Endothelial cell of umbilical vein (primary cell): ENCODE measurements around the gene PCDH9. TPM values are rescaled to one million over a fixed set of nuclear protein-coding genes. Genes with fewer than 3 reads are reported as not detected.

ENCODE experiments used
- BruUV-seq: library from RNA; stranded (reverse); fragments of 400-500 nt; replicated peaks from 2 replicates; lab custom pipeline; 2021; lab: Mats Ljungman, UMichigan
- CTCF ChIA-PET: fragments of 300-600, 350-600 bp; sonication (Branson Sonifier 250); formaldehyde crosslinking; loops from one replicate; lab custom pipeline; 2021; ENCODE audit warnings: antibody characterized with exemption, inconsistent platforms; lab: Charles Lee
- POLR2A ChIA-PET: fragments of 300-600, 350-600 bp; sonication (Branson Sonifier 250); formaldehyde crosslinking; loops from one replicate; lab custom pipeline; 2021; ENCODE audit warnings: antibody characterized with exemption, inconsistent platforms; lab: Charles Lee
- DNase-seq: peaks from one replicate; pipeline ENCODE4 v3.0.0-alpha.2; 2011; ENCODE audit warnings: low read depth, low spot score
- FAIRE-seq: peaks from 2 replicates; lab custom pipeline; 2011; peaks lifted over from hg19 to GRCh38; lab: Jason Lieb, UNC
- H2AFZ ChIP-seq: 2 replicates; pipeline ENCODE4 v1.6.0; 2012; ENCODE audit warnings: low read depth, low read length, control low read depth, inconsistent platforms
- H3K27ac ChIP-seq: 2 replicates; pipeline ENCODE4 v1.5.1; 2011; ENCODE audit warnings: low read depth, mild to moderate bottlenecking, control low read depth, low read length, moderate library complexity; ENCODE audit not compliant: insufficient read depth
- H3K27me3 ChIP-seq, 2 experiments: 2 replicates each; pipeline versions ENCODE4 v1.6.0 to v1.6.1; 2011; ENCODE audit warnings: low read length in 2 of 2, mixed read lengths in 1 of 2; ENCODE audit not compliant: control insufficient read depth in 2 of 2, insufficient read depth in 2 of 2
- H3K36me3 ChIP-seq, 2 experiments: 2 replicates in 1 of 2; 3 replicates in 1 of 2; pipeline ENCODE4 v1.5.1; 2011; ENCODE audit warnings: low read length in 2 of 2, mild to moderate bottlenecking in 1 of 2, moderate library complexity in 1 of 2; ENCODE audit not compliant: control insufficient read depth in 2 of 2, insufficient read depth in 2 of 2; ENCODE audit errors: extremely low read depth in 1 of 2
- H3K4me1 ChIP-seq: 3 replicates; pipeline ENCODE4 v1.5.1; 2011; ENCODE audit warnings: mild to moderate bottlenecking, low read length; ENCODE audit not compliant: control insufficient read depth, insufficient read depth; ENCODE audit errors: extremely low read depth
- H3K4me2 ChIP-seq: 2 replicates; pipeline ENCODE4 v1.6.1; 2011; ENCODE audit warnings: low read length, control low read depth, mixed read lengths; ENCODE audit not compliant: insufficient read depth
- H3K4me3 ChIP-seq, 3 experiments: fragments of 200-600 bp in 1 of 3; sonication (generic), shearing (Covaris generic) in 1 of 3; replicated peaks in 1 of 3; 2 replicates each; pipeline ENCODE4 v1.5.1; 2011 to 2016; ENCODE audit warnings: control low read depth in 3 of 3, low read length in 3 of 3, mild to moderate bottlenecking in 2 of 3, inconsistent platforms in 1 of 3, low read depth in 1 of 3, moderate library complexity in 1 of 3; ENCODE audit not compliant: insufficient read depth in 1 of 3
- H3K79me2 ChIP-seq: 2 replicates; pipeline ENCODE4 v1.6.0; 2012; ENCODE audit warnings: low read length, inconsistent platforms; ENCODE audit not compliant: control insufficient read depth, insufficient read depth
- H3K9ac ChIP-seq: replicated peaks from 2 replicates; pipeline ENCODE3; 2011; ENCODE audit warnings: low read length, control low read depth; ENCODE audit not compliant: insufficient read depth; ENCODE audit errors: extremely low read depth
- H3K9me1 ChIP-seq: replicated peaks from 3 replicates; pipeline ENCODE4 v1.6.0; 2011; ENCODE audit warnings: mild to moderate bottlenecking, low read length; ENCODE audit not compliant: control insufficient read depth, insufficient read depth; ENCODE audit errors: extremely low read depth
- H3K9me3 ChIP-seq: replicated peaks from 2 replicates; pipeline ENCODE4 v1.5.1; 2012; ENCODE audit warnings: low read length, inconsistent platforms; ENCODE audit not compliant: control insufficient read depth, insufficient read depth
- H4K20me1 ChIP-seq: replicated peaks from 2 replicates; pipeline ENCODE3; 2011; ENCODE audit warnings: mild to moderate bottlenecking, low read length; ENCODE audit not compliant: control insufficient read depth, insufficient read depth; ENCODE audit errors: extremely low read depth
- CTCF ChIP-seq, 2 donors: IDR thresholded peaks; 1 replicate in 1 of 2; 2 replicates in 1 of 2; pipeline ENCODE4 v1.5.1; 2011; ENCODE audit warnings: low read length in 2 of 2, mild to moderate bottlenecking in 2 of 2, moderate library complexity in 2 of 2, control low read depth in 1 of 2, inconsistent platforms in 1 of 2, low read depth in 1 of 2; ENCODE audit not compliant: insufficient read depth in 1 of 2; ENCODE audit errors: extremely low read depth in 1 of 2
- EZH2 ChIP-seq: IDR thresholded peaks from 2 replicates; pipeline ENCODE4 v1.6.1; 2012; ENCODE audit warnings: borderline replicate concordance, low read depth, mild to moderate bottlenecking, moderate library complexity, low read length, inconsistent platforms; ENCODE audit not compliant: severe bottlenecking
- FOS ChIP-seq: IDR thresholded peaks from 2 replicates; pipeline ENCODE4 v1.6.1; 2011; ENCODE audit warnings: mild to moderate bottlenecking, low read length, moderate library complexity, borderline replicate concordance; ENCODE audit not compliant: insufficient read depth
- GATA2 ChIP-seq: IDR thresholded peaks from 2 replicates; pipeline ENCODE4 v1.7.0; 2011; ENCODE audit warnings: low read depth, mild to moderate bottlenecking, moderate library complexity, mixed read lengths, low read length; ENCODE audit not compliant: insufficient read length, insufficient read depth
- JUN ChIP-seq: IDR thresholded peaks from 2 replicates; pipeline ENCODE4 v1.6.1; 2011; ENCODE audit warnings: borderline replicate concordance, low read depth; ENCODE audit not compliant: insufficient read length, insufficient read depth
- MAX ChIP-seq: IDR thresholded peaks from 2 replicates; pipeline ENCODE4 v1.6.1; 2011; ENCODE audit not compliant: insufficient read depth, insufficient read length
- MYC ChIP-seq: IDR thresholded peaks from one replicate; pipeline ENCODE4 v1.6.1; 2011; ENCODE audit warnings: mild to moderate bottlenecking, low read depth, low read length
- POLR2A ChIP-seq: IDR thresholded peaks from 2 replicates; pipeline ENCODE4 v1.6.1; 2012; ENCODE audit warnings: low read depth, mild to moderate bottlenecking, control low read depth, low read length
- POLR2AphosphoS5 ChIP-seq: IDR thresholded peaks from 2 replicates; pipeline ENCODE4 v1.6.1; 2012; ENCODE audit warnings: low read depth, mild to moderate bottlenecking, control low read depth, low read length, moderate library complexity; ENCODE audit not compliant: insufficient read depth
- dilution Hi-C: fragments of 300-500 bp; cut with MboI; formaldehyde crosslinking; loops from one replicate; pipeline ENCODE4 v1.15.0; 2019; ENCODE audit warnings: low sequenced_read_pairs; ENCODE audit not compliant: extremely low pct_ligation_motif_present
- intact Hi-C: fragments of 100-400 bp; cut with micrococcal nuclease; formaldehyde crosslinking; loops from one replicate; pipeline ENCODE4 v1.10.0; 2022
- polyA plus RNA-seq, 4 experiments: library from polyadenylated mRNA; depleted of rRNA in 3 of 4; stranded (reverse) in 3 of 4; unstranded in 1 of 4; fragments of >200 nt; gene quantifications; 2 replicates each; pipeline versions ENCODE4 v1.2.1 to v1.2.3, GENCODE V29; 2011 to 2012; ENCODE audit warnings: missing spikeins in 1 of 4
- total RNA-seq: library from RNA; stranded (reverse); gene quantifications from 2 replicates; pipeline ENCODE4 v1.2.3, GENCODE V29; 2021

The PCDH9 gene
- total and polyA plus RNA-seq, 2 donors (not counting 3 experiments of a cell fraction or from before 2014, with no cell fraction given): 1.1 to 5.2 TPM

GRCh38 chr13:66369666-66370065, 860.5 kb downstream of the PCDH9 start:
- no peaks in the 10 kb centered on the region for H3K36me3 ChIP-seq
- intact Hi-C loops (no loop called here), dilution Hi-C loops (no loop called here)

More at GRCh38 chr13:66369666-66370065, 860.5 kb downstream of the PCDH9 start:
- DNase-seq (no peak), FAIRE-seq (no peak)
- no peaks in the 10 kb centered on the region for H4K20me1 ChIP-seq
- POLR2A ChIA-PET: no interaction called here
- H2AFZ ChIP-seq: no peak overlapping the region
- no peaks in the 10 kb centered on the region for H3K79me2 ChIP-seq
- no peak for TF ChIP-seq JUN
- no peak for TF ChIP-seq CTCF (IDR thresholded peaks at IDR 0.05; ENCODE audit: extremely low read depth in 1 of 2, insufficient read depth in 1 of 2, low read depth in 1 of 2, low read length in 2 of 2)
- no peak for TF ChIP-seq GATA2
- TF ChIP-seq POLR2AphosphoS5: no peak
- TF ChIP-seq MYC: no peak
- no peak for TF ChIP-seq EZH2
- TF ChIP-seq FOS: no peak
- TF ChIP-seq MAX: no peak
- TF ChIP-seq POLR2A: no peak
- H3K9ac ChIP-seq: no peak overlapping the region
- H3K9me1 ChIP-seq: no peaks in the 10 kb centered on the region
- no peak overlapping the region for H3K4me3 ChIP-seq
- BruUV-seq: no TSS peak
- no peaks in the 10 kb centered on the region for H3K9me3 ChIP-seq
- CTCF ChIA-PET: no interaction called here
- no peaks in the 10 kb centered on the region for H3K27me3 ChIP-seq
- no peaks in the 10 kb centered on the region for H3K4me1 ChIP-seq
- no peak overlapping the region for H3K27ac ChIP-seq
- H3K4me2 ChIP-seq: no peak overlapping the region
